HEK293 (cell line): Measurements from ENCODE around the gene EXOC2.
"Not testable (repeated sequence)": the region's sequence is repeated elsewhere in the genome, so short reads cannot be mapped to it uniquely, and the experiment has no call there.

Source experiments
- BCL11A ChIP-seq: fragments of 450-650 bp; formaldehyde crosslinking; IDR thresholded peaks from 2 replicates; pipeline ENCODE4 v1.5.1; 2016; ENCODE audit warnings: low read depth, missing biosample characterization, missing genetic modification characterization
- SP2 ChIP-seq: fragments of 450-650 bp; formaldehyde crosslinking; IDR thresholded peaks from 2 replicates; pipeline ENCODE4 v1.5.1; 2016; ENCODE audit warnings: missing biosample characterization, missing genetic modification characterization
- ZNF274 ChIP-seq, 2 experiments: fragments of 200-500 bp in 1 of 2; fragments of 450-650 bp in 1 of 2; sonication (Bioruptor generic) in 1 of 2; formaldehyde crosslinking in 1 of 2; IDR thresholded peaks; 2 replicates each; pipeline versions ENCODE4 v1.5.1 to v1.6.1; 2014 to 2016; ENCODE audit warnings: borderline replicate concordance in 1 of 2, inconsistent platforms in 1 of 2, low read length in 1 of 2, missing biosample characterization in 1 of 2, missing genetic modification characterization in 1 of 2
- ZNF391 ChIP-seq: fragments of 450-650 bp; formaldehyde crosslinking; IDR thresholded peaks from 2 replicates; pipeline ENCODE4 v1.5.1; 2016; ENCODE audit warnings: low read depth, missing biosample characterization, missing genetic modification characterization, borderline replicate concordance

GRCh38 chr6:694431-695126 is 1.6 kb upstream of the EXOC2 start:
- TF ChIP-seq ZNF391 (tag by site-specific recombination); BCL11A (tag by site-specific recombination); SP2 (tag by site-specific recombination); ZNF274 (IDR thresholded peaks at IDR 0.05; ENCODE audit: low read length); ZNF274 (tag by site-specific recombination; IDR thresholded peaks at IDR 0.05; ENCODE audit: borderline replicate concordance): not testable (repeated sequence)
